PFSK-1 (cell line): ENCODE measurements around the gene NGRN.

Experiments used
- FOXP2 ChIP-seq: optimal IDR thresholded peaks from 2 replicates; pipeline ENCODE3; 2011; ENCODE audit warnings: borderline replicate concordance, control low read depth, inconsistent platforms; ENCODE audit not compliant: insufficient read depth; ENCODE audit errors: extremely low read length, extremely low read depth
- POLR2AphosphoS5 ChIP-seq: IDR thresholded peaks from 2 replicates; pipeline ENCODE4 v1.6.1; 2012; ENCODE audit warnings: low read depth, mild to moderate bottlenecking, control low read depth, low read length, moderate library complexity
- SIN3A ChIP-seq: IDR thresholded peaks from 2 replicates; pipeline ENCODE4 v1.6.1; 2012; ENCODE audit warnings: mild to moderate bottlenecking, low read length, moderate library complexity, borderline replicate concordance; ENCODE audit not compliant: insufficient read depth
- TAF1 ChIP-seq: IDR thresholded peaks from 2 replicates; pipeline ENCODE4 v1.6.1; 2012; ENCODE audit warnings: low read length, control low read depth, borderline replicate concordance; ENCODE audit not compliant: insufficient read depth
- TF ChIP-seq, protein P1 (sequence below), 2 experiments: IDR thresholded peaks; 2 replicates each; pipeline versions ENCODE4 v1.6.1 to v1.8.0; 2011 to 2012; ENCODE audit warnings: low read depth in 2 of 2, low read length in 2 of 2, control low read depth in 1 of 2, inconsistent platforms in 1 of 2, mild to moderate bottlenecking in 1 of 2, moderate library complexity in 1 of 2; ENCODE audit not compliant: insufficient read depth in 1 of 2

NGRN gene

DNA sequence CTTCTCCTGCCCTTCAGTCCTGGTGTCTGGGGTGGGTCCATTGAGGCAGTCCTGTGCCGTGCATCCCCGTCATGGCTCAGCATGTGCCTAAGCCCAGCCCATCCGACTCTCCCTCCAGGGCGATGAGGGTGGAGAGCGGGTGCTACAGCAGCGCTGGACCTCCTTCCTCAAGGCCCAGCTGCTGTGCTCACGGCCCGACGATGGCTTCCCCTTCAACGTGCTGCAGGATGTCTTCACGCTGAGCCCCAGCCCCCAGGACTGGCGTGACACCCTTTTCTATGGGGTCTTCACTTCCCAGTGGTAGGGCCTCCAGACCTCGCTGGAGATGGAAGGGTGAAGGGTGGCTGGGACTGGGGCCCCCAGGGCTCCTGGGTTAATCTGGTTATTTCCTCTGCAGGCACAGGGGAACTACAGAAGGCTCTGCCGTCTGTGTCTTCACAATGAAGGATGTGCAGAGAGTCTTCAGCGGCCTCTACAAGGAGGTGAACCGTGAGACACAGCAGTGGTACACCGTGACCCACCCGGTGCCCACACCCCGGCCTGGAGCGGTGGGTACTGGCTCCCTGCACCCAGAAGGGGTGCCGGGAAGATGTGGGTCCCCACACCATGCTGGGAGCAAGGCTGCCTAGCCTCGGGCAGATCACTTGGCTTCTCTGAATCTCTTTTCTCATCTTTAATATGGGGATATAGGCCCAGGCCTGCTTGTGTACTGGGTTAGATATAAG is 41.9 kb upstream of the NGRN start:
- TF ChIP-seq FOXP2: no peak
- no peak for TF ChIP-seq TAF1
- no peak for TF ChIP-seq POLR2AphosphoS5
- TF ChIP-seq, protein P1, sequence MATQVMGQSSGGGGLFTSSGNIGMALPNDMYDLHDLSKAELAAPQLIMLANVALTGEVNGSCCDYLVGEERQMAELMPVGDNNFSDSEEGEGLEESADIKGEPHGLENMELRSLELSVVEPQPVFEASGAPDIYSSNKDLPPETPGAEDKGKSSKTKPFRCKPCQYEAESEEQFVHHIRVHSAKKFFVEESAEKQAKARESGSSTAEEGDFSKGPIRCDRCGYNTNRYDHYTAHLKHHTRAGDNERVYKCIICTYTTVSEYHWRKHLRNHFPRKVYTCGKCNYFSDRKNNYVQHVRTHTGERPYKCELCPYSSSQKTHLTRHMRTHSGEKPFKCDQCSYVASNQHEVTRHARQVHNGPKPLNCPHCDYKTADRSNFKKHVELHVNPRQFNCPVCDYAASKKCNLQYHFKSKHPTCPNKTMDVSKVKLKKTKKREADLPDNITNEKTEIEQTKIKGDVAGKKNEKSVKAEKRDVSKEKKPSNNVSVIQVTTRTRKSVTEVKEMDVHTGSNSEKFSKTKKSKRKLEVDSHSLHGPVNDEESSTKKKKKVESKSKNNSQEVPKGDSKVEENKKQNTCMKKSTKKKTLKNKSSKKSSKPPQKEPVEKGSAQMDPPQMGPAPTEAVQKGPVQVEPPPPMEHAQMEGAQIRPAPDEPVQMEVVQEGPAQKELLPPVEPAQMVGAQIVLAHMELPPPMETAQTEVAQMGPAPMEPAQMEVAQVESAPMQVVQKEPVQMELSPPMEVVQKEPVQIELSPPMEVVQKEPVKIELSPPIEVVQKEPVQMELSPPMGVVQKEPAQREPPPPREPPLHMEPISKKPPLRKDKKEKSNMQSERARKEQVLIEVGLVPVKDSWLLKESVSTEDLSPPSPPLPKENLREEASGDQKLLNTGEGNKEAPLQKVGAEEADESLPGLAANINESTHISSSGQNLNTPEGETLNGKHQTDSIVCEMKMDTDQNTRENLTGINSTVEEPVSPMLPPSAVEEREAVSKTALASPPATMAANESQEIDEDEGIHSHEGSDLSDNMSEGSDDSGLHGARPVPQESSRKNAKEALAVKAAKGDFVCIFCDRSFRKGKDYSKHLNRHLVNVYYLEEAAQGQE (IDR thresholded peaks at IDR 0.05; ENCODE audit: insufficient read depth in 1 of 2, low read depth in 2 of 2, low read length in 2 of 2): no peak

DNA sequence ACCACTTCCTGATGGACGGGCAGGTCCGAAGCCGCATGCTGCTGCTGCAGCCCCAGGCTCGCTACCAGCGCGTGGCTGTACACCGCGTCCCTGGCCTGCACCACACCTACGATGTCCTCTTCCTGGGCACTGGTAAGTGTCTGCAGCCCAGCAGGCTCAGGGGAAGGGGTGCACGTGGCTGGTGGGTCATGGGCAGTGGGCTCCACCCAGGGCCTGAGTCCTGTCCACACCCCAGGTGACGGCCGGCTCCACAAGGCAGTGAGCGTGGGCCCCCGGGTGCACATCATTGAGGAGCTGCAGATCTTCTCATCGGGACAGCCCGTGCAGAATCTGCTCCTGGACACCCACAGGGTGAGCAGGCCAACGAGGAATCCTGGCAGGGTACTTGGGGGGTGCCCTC is 40.4 kb upstream of the NGRN start:
- no peak for TF ChIP-seq SIN3A
- TF ChIP-seq TAF1: no peak
- TF ChIP-seq, protein P1 (IDR thresholded peaks at IDR 0.05; ENCODE audit: insufficient read depth in 1 of 2, low read depth in 2 of 2, low read length in 2 of 2): no peak
- TF ChIP-seq POLR2AphosphoS5: no peak
- no peak for TF ChIP-seq FOXP2

DNA sequence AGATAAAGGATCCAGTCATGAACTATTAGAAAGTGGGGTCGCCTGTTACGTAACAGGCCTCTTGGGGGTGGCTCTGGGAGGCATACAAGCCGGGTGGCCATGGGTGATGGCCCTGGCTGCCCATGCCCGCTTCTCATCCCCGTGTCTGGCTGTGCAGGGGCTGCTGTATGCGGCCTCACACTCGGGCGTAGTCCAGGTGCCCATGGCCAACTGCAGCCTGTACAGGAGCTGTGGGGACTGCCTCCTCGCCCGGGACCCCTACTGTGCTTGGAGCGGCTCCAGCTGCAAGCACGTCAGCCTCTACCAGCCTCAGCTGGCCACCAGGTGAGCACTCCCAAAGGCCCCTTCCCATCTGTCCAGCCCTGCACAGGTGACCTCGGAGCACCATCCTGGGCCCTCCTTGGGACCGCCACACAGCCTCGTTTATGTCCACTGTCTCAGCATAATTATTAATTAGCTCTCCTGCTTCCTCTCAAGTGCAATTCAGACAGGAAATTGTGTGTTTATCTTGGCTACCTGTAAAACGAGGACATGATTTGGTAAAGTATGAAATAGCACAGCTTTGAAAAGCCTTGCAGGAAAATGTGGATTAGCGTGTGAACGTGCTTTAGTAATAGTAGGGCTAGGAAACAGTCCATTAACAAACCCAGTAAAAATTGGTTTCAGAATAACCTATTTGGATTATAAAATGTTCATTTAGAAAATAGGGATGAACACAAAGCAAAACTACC is 39.8 kb upstream of the NGRN start:
- TF ChIP-seq FOXP2: no peak
- TF ChIP-seq, protein P1 (IDR thresholded peaks at IDR 0.05; ENCODE audit: insufficient read depth in 1 of 2, low read depth in 2 of 2, low read length in 2 of 2): no peak
- TF ChIP-seq SIN3A: no peak
- TF ChIP-seq POLR2AphosphoS5: no peak
- TF ChIP-seq TAF1: no peak

DNA sequence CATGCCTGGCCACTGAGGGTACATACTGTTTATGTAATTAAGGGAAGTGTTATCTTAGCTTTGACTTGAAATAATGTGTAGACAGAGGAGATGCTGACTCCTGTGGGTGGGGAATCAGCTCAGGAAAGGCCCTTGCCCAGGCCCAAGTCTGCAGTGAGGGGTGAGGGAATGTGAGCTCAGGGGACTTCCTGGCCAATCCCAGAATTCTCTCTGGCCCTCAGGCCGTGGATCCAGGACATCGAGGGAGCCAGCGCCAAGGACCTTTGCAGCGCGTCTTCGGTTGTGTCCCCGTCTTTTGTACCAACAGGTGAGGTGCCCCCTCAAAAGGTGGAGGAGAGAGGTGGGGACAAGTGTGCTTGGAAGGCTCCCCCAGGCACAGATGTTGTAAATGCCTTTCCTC is 38.1 kb upstream of the NGRN start:
- TF ChIP-seq POLR2AphosphoS5: no peak
- TF ChIP-seq, protein P1 (IDR thresholded peaks at IDR 0.05; ENCODE audit: insufficient read depth in 1 of 2, low read depth in 2 of 2, low read length in 2 of 2): no peak
- TF ChIP-seq SIN3A: no peak
- no peak for TF ChIP-seq FOXP2
- no peak for TF ChIP-seq TAF1
